Fibroblast of peridontal ligament (primary cell): ENCODE results near the gene ARMC3.
"Not testable (repeated sequence)": the region's sequence is repeated elsewhere in the genome, so short reads cannot be mapped to it uniquely, and the experiment has no call there.

Experiments used
- DNase-seq: peaks from one replicate; pipeline ENCODE4 v3.0.0-alpha.2; 2010; ENCODE audit errors: extremely low read depth

ARMC3 gene

DNA sequence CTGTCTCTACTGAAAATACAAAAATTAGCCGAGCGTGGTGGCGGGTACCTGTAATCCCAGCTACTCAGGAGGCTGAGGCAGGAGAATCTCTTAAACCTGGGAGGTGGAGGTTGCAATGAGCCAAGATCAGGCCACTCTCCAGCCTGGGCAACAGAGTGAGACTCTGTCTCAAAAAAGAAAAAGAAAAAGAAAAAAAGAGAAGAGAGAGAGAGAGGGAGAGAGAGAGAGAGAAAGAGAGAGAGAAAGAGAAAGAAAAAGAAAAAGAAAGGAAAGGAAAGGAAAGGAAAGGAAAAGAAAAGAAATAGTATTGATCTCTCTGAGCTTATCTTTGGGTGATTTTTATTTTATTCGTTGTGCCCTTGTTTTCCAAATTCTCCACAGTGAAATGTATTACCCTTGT lies 1.2 kb downstream of the ARMC3 start:
- not testable (repeated sequence) for DNase-seq

DNA sequence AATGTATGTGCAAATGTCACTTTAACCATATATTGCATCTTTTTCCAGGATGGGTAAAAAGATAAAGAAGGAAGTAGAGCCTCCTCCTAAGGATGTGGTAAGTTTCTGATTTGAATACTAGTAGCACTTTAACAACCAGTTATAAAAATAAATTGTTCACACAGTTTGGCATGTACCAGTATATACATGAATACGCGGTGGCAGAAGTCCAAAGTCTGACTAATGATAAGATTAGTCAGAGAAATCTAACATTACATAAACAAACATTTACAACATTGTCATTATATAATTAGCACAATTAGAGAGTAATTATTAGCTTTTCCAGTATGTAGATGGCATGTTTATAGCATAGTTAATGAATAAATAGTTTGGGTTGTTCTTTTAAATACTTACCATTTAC lies 4.1 kb downstream of the ARMC3 start:
- DNase-seq = peak; percentile 36

DNA sequence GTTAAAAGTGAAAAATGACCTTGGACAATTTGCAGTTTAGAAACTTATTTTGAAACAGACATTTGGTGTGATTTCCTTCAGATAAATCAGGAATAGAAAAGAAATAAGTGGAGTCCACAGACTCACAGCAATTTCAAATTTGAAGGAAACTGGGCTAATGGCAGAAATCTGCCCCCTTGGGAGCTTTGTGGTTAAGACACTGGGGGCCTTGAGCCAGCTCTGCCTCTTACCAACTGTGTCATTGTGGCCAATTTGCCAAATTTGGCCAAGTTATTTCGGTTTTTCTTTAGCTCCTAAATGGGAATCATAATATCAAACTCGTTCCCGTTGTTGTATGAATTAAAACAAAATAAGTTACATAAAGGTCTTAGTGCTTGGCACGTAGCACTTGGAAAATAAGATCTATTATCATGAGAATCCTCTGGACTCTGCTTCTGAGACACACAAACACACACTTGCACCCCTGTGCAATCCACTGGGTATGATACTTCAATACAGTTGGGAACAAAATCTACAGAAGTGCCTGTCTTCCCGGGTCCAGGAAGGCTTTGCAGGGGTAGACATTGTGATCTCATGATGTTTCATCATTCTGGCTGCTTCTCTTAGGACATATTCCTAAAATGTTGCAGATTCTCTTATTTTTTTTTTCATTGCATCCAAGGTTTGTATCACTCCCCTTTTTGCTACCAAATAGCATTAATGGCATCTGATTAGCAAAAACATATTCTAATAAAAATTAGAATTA lies 4.9 kb downstream of the ARMC3 start:
- DNase-seq = peak; percentile 17

DNA sequence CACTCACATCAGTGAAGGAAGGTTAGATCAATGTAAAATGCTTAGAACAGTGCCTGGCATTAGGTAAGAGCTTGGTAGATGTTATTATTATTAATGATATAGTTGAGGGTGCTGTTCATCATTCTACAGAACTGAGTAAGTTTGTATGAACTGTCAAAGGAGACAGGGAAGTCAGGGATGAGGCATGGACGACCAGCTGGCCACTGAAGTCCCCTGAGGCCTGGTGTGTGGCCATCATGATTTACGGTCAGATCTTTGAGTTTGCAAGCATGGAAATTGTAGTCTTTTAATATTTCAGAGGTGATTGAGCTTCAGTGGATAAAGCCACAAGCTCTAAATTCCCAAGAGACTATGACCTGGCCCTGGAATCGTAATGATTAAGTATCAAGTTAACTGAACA lies 6.9 kb downstream of the ARMC3 start:
- DNase-seq = no peak

DNA sequence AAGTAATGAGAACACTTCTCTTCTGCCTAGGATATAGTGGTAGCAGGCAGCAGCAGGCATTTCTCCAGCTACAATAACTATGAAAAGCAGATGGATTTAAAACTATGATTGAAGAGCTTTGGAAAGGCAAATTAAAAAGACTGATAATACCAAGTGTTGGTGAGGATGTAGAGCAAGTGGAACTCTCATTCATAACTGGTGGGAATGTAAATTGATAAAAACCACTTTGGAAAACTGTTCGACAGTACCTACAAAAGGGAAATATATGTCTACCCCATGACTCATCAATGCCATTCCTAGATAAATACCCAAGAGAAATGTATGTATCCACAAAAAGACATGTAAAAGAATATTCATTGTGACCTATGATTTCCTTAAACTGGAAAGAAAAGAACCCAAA lies 14.6 kb downstream of the ARMC3 start:
- DNase-seq = no peak

DNA sequence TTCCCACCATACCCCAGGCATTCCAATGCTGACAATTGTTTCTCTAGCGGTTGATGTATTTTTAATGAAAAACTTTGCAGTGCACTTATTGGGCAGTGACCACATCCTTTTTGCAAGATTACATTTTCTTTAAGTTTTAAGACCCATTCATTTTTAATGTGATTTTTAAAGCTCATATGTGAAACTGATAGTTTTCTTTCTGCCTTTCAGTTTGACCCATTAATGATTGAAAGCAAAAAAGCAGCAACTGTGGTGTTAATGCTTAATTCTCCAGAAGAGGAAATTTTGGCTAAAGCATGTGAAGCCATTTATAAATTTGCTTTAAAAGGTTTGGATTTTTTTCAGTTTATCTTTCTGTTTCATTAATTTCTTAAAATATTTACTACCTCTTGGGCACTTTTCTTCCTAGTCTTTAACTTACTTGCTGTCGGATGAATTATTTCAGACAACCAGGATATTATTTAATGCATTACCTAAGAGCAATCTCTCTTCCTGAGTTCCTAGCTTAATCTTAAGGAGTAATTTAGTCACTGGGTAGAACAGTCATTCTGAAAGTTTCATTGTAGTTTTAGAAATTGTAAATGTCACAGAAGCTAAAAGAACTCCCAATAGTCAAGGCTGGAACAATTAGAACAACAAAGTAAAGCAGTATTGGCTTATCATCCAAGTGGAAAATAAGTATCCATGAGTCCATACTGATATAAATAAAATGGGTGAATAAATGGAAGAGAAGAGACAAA lies 18.3 kb downstream of the ARMC3 start:
- DNase-seq = no peak

DNA sequence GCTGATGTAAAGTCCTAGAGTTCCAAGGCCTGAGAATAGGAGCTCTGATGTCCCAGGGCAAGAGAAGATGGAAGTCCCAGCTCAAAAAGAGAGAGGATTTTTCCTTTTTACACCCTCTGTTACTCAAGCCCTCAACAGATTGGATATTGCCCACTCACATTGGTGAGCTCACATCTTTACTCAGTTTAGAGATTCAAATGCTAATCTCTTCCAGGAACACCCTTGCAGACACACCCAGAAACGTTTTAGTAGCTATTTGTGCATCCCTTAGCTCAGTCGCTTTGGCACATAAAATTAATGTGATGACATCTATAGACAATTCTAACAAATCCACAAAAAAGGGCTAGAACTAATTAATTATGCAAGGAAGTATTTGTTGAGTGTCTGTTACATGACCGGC lies 27.1 kb downstream of the ARMC3 start:
- no peak for DNase-seq

DNA sequence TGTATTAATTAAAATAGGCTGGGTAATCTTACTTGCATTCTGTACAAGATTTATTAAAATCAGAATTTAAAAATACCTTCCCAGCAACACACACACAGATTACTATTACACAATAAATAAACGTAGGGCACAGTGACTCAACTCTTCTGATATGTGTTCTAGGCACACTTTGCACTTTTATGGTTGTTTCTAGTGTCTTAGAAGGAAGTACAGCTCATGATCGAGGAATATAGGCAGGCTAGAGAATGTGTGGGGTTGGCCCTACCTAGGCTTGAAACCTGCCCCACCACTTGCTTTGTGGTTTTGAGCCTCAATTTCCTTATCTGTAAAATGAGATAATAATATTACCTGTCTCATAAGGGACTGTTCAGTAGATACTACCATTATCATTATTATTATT lies 30.5 kb downstream of the ARMC3 start:
- DNase-seq = no peak

DNA sequence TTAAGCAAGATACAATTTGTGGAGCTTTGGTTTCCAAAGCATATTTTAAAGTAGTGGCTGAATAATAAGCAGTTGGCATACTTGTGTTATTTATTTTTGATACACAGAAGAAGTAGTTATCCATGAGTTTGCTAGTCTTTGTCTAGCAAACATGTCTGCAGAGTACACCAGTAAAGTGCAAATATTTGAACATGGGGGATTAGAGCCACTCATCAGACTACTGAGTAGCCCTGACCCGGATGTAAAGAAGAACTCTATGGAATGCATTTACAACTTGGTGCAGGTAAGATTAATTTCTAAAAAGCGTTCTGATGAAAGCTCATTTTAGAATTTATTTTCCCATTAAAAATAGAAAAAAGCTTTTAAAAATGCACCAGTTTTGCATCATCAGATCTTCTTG lies 31.4 kb downstream of the ARMC3 start:
- DNase-seq = no peak

DNA sequence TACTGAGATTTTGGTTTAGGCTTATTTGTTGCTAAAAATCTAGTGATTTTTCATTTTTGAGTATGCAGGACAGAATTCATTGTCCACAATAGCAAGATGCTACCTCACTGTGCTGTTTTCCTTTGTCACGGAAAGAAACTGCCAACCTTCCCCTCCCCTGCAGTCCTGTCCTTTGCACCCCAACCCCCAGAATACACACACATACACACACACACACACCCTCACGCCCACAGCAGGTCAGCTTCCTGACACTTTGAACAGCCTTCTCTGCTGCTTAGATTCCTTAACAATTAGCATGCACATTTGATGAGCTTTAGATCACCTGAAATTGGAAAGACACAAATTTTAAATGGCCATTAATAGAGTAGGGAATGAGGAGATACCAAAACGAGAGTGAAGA lies 32.1 kb downstream of the ARMC3 start:
- DNase-seq = no peak

DNA sequence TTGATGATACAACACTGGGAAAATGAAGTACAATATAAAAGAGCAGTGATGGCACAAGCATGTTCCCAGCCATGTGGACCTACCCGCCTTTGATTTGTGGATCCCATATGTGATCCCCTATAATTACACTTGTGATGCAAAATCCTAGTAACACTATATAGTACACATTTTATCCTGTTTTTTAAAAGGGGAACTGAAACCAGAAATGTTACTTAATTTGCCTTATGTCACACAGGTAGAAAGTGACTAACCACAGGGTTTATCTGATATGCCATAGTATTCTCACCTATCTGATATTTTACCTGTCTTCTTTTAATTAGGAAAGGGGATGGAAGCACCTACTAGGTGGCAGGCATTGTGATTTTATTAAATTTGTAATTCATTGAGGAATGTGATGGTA lies 35.0 kb downstream of the ARMC3 start:
- no peak for DNase-seq

DNA sequence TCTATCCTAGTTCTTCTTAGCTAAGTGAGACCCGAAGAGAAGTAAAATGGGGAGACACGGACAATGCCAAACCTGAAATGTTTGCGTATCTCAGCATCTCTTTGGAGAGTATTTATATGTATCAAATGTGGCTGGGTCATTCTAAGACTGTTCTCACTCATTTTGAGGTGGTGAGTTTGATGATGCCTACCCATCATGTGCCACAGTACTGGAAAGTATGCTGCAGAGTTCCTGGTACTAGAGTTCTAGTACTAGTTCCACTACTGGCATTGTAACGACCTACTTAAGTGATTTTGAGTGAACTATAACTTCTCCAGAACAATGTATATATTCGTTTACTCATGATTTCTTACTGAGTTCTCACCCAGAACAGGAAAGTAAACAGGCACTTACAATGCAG lies 41.9 kb downstream of the ARMC3 start:
- no peak for DNase-seq

DNA sequence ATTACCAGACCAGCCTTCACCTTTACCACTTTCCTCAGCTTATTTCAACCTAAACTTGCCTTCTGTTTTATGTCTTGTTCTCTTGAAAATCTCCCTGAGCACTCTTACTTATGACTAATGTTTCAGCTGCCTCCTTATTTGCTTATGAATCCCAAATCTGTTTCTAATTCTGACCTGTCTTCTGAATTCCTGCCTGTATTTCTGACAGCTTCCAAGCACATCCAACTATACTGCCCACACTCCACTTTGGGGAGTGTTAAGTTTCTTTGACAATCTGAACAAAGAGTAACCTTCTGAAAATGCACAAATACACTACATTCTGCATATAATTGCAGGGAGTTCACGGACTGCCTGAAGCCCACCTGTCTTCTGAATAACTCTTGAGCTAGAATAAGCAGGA lies 48.7 kb downstream of the ARMC3 start:
- peak; percentile 30 for DNase-seq

DNA sequence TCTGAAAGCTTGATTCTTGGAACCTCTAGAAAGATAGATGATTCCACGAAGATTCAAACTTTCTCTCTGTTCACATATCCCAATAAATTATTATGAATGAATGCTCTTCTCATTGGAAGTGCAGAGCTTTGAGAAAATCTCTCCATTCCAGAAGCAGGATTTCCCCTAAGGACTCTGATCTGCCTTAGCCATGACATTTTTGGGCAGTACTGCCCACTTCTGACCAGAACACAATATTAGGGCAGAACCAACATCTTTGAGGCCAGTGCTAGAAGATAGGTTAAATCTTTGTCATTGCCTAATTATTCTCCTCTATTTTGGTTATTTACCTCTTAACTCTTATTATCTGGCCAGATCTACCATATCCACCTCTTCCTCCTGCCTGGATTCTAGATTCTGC lies 49.9 kb downstream of the ARMC3 start:
- no peak for DNase-seq

DNA sequence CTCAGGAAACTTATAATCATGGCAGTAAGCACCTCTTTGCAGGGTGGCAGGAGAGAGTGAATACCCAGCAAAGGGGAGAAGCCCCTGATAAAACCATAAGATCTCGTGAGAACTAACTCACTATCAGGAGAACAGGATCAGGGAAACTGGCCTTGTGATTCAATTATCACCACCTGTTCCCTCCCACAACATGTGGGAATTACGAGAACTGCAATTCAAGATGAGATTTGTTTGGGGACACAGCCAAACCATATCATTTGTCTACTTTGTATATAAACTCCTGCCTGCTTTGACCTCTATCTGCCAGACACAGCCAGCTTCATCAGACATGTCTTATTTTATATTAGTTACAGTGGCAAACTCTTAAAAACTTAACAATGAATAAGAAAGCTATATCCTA lies 50.4 kb downstream of the ARMC3 start:
- no peak for DNase-seq

DNA sequence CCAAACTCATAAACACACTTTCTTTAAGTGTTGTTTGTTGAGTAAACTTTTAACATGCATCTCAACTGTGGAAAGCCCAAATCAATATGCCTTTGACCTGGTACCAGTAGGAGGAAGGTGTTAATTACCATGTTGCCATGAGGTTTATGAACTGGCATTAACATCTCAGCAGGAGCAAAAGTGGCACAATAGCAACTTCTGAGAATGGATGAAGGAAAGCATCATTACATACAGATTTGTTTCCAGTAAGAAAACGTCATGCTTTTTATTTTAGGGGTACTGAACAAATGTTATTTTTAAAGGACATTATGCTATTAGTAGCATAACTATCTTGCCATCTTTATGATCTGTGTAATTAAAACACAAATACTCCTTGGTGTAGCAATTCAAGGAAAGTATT lies 51.1 kb downstream of the ARMC3 start:
- DNase-seq = no peak

DNA sequence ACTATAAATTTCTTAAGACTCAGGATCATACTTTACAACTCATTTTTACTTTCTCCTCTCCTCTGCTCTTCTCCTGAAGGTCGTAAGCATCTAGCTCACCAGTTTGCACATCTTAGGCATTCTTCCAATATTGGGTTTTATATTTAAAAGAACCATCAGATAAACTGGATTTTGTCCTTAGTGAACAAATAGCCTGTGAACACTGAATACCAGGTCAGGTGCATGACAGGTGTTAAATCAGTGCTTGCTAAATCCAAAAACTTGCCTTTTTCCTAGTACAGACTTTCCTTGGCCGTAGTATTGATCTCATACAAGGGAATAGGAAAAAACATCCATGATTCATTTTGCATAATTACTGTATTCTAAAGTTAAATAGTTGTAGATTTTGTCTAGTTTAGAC lies 53.0 kb downstream of the ARMC3 start:
- DNase-seq = no peak

DNA sequence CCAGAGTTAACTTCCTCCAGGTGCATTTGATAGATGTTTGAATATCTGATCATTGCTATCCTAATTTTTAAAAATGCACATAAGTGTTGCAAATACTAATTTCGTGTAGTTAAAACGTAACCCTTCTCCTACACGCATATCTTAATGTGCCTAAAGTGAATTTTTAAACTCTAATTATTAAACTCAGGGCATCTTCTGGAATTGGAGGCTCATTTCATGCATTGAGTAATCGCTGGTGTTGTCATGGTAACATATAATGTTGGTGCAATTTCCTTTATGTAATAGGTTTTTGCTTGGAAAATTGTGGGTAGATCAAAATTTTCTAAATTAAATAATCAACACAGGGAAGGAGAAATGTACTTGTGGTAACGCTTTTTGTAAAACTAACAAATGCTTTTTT lies 56.2 kb downstream of the ARMC3 start:
- DNase-seq = peak; percentile 25

DNA sequence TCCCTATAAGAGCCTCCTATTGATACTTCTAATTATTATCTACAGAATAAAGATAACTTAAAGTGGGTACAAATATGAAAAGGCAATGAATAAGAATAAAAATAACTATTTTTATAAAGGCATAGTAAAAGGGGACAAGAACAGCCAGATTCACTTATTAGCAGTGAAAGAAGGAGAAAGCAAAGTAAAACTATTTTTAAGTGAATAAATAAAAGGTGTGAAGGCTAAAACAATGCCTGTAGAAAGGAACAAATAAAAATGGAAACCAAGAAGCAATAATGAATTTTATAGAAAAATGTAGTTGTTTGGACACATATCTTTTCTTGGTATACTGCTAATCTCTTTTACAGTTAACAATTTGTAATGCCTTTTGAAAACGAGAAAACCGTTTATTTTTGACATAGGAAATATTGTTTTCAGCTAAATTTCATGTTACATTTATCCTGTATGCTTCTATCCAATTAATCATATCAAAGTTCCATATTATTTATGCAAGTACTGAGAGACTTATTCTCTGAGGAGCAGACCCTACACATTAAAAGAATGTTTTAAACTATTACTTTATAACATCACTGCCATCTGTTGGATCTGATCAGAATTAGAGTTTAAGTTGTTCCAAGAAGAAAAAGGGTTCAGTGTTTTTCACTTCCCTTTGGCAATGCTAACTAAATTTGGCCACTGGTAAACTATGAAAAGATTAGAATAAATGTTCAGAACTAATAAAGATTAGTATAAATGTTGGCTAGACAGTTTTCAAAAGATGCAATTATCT lies 59.1 kb downstream of the ARMC3 start:
- DNase-seq = peak; percentile 73

DNA sequence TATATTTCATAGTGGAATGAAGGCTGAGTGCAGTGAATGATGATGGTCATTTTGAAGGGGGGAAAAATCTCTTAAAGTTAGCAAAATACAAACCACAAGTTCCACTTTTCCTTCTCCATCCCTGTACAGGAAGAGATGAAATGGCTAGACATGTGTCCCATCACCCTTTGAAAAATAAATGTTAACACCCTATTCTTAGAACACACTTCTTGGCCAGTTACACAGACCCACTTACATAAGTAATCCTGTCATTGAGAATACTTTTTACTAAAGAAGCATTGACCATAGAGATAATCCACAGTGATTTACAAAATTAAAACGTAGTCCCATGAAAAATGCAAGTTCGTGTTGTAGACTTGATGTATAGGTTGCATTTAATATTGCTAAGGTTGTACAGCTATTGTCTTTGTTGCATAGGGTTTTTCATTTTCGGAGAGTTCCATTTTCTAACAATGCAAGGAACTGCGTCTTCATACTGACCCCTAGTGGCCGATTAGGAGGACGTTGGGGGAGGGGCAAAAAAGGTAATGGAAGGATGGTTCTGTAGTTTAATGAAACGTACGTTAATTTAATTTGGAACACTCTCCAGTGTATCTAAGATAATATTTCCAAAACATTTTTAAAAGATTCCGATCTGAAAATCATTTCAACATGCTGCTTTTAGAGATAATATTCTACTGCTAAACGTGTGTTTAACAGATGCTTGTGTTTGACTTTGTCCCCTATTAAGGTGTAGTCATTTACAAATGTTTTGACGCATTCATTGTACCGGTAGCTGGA lies 60.9 kb downstream of the ARMC3 start:
- DNase-seq = peak; percentile 75

DNA sequence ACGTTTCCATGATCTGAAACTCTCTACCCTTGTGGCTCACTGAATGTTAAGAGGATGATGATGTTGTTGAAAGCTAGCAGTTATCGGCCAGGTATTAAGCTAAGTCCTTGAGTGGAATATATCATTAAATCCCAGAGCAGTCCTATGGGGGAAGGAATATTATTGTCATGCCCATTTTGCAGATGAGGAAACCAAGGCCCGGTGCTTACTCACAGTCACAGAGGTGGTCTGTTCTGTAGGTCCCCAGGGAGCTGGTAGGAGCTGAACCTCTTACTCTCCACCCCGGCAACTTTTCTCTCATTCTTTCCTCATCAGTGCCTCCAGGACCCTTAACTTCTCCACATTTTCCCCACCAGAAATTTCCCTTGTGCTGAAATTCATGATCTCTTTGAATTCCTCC lies 62.6 kb downstream of the ARMC3 start:
- DNase-seq = no peak

DNA sequence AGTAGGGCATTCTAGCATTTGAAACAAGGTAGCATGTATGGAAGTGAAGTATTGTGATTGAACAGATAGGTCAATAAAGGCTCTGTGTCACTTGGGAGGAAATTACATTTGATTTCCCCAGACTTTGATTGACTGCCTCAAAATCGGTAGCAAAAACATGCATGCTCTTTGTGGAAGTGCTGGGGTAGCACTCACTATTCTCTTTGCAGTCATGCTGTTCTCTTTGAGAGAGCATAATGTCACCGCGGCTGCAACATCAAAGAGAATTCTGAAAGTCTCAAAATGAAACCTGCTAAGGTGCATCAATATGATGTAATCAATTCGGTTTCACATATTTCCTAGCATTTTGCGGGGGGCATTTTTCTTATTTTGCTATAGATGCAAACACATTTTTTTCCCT lies 64.2 kb downstream of the ARMC3 start:
- no peak for DNase-seq
